ENCODE measurements around the gene RNASEL. TPM values are rescaled to one million over a fixed set of nuclear protein-coding genes. Genes with fewer than 3 reads are reported as not detected.

RNASEL gene
- total and polyA plus RNA-seq, 9 of the 15 experiments (the other 6 are each of a cell fraction or from before 2014, with no cell fraction given) = 4.3 to 11.1 (median 7.2) TPM

GRCh38 chr1:182631053-182631677 lies 42.1 kb upstream of the RNASEL start (continued):
- no peak for TF ChIP-seq FOXK1 (CRISPR knock-in tag; IDR thresholded peaks at IDR 0.05; ENCODE audit: borderline replicate concordance)
- TF ChIP-seq PPARD (CRISPR knock-in tag; IDR thresholded peaks at IDR 0.05) = no peak

- intact Hi-C loops (cut with micrococcal nuclease) = no loop called here
- Histone ChIP-seq H2AFZ (ENCODE audit: low read depth, low read length) (no peak overlapping the region), H3K79me2 (ENCODE audit: control insufficient read depth, insufficient read depth, low read length) (no peaks in the 10 kb centered on the region), H3K27ac (ENCODE audit: extremely low read depth, low read depth, low read length) (no peak overlapping the region), H3K4me2 (ENCODE audit: insufficient read depth, low read length) (no peak overlapping the region), H3K4me1 (replicated peaks in 1 of 2; ENCODE audit: control insufficient read depth in 2 of 2, insufficient read depth in 2 of 2, low read length in 2 of 2) (no peaks in the 10 kb centered on the region; a peak in 1 of 5 replicates), H3K4me3 (no peak overlapping the region), H3K9ac (ENCODE audit: insufficient read depth in 1 of 2, low read depth in 2 of 2, low read length in 2 of 2) (no peak overlapping the region), H3K9me3 (replicated peaks; ENCODE audit: control insufficient read depth, insufficient read depth, low read depth, low read length) (no peaks in the 10 kb centered on the region), H4K20me1 (replicated peaks; ENCODE audit: control insufficient read depth, insufficient read depth, low read length) (no peaks in the 10 kb centered on the region), H3K36me3 (ENCODE audit: control insufficient read depth, insufficient read depth, low read length) (no peaks in the 10 kb centered on the region), H3K27me3 (ENCODE audit: control insufficient read depth in 2 of 2, insufficient read depth in 2 of 2, low read length in 2 of 2) (peaks cover 26 to 37% of the 10 kb centered on the region in 2 experiments), H3K9me1 (ENCODE audit: control insufficient read depth, insufficient read depth, low read length) (no peaks in the 10 kb centered on the region)
- no peak for FAIRE-seq
- no peak for ATAC-seq
- CTCF ChIA-PET (ENCODE audit: low intra/inter-chr PET ratio) = no interaction called here
- DNase-seq (ENCODE audit: extremely low read depth in 1 of 4, low spot score in 3 of 4) = no peak
- 0% methylated on average over 1 of the region's 1 CpG for WGBS (ENCODE audit: insufficient coverage, low coverage, missing lambda C conversion rate)
- in situ Hi-C loops (cut with MboI) = no loop called here
- TF ChIP-seq TOE1 (IDR thresholded peaks at IDR 0.05; ENCODE audit: borderline replicate concordance) = no peak
- TF ChIP-seq TOE1 (CRISPR knock-in tag; IDR thresholded peaks at IDR 0.05; ENCODE audit: borderline replicate concordance, low read depth) = no peak
- no peak for TF ChIP-seq PBX2 (CRISPR knock-in tag; IDR thresholded peaks at IDR 0.05; ENCODE audit: low read depth)
- TF ChIP-seq PBX2 (tag; conservative IDR thresholded peaks at IDR 0.05; ENCODE audit: low read depth) = peak; percentile 45; the same call in 1 of the 2 replicates
- TF ChIP-seq NR2C2 (CRISPR knock-in tag; IDR thresholded peaks at IDR 0.05) = no peak
- TF ChIP-seq NR2C2 (tag; IDR thresholded peaks at IDR 0.05) = no peak
- peak; percentile 47 for TF ChIP-seq MEIS2 (IDR thresholded peaks at IDR 0.05; ENCODE audit: partially characterized antibody)
- 0 out of 2 replicates have a peak, but pooled peaks have one; percentile 56 for TF ChIP-seq TSHZ1 (CRISPR knock-in tag; IDR thresholded peaks at IDR 0.05)
- no TSS peak for BruUV-seq (replicated peaks)
- POLR2A ChIA-PET = interaction anchor here (0.6 kb wide), 3 partner anchors 17 to 971 kb away, joined by 3 to 4 read pairs (median 4); no protein-coding TSS in a partner anchor
These were observed 41.5 kb upstream of the RNASEL start for GRCh38 chr1:182630586-182630985.

All from K562 (cell line).